GM23248 (cell line): ENCODE measurements around the gene GRID2. TPM values are rescaled to one million over a fixed set of nuclear protein-coding genes. Genes with fewer than 3 reads are reported as not detected.

Experiments used
- DNase-seq: peaks from one replicate; pipeline ENCODE4 v3.0.0-alpha.2; 2015
- H2AFZ ChIP-seq: fragments of 200-600 bp; sonication (generic); 2 replicates; pipeline ENCODE4 v1.6.1; 2016; ENCODE audit warnings: antibody characterized with exemption
- H3F3A ChIP-seq: fragments of 200-600 bp; sonication (generic); 2 replicates; pipeline ENCODE4 v1.6.1; 2016; ENCODE audit warnings: mild to moderate bottlenecking, antibody characterized with exemption, mixed run types; ENCODE audit not compliant: insufficient read depth
- H3K27ac ChIP-seq: fragments of 200-600 bp; sonication (generic); 2 replicates; pipeline ENCODE4 v1.5.1; 2016; ENCODE audit warnings: mild to moderate bottlenecking
- H3K27me3 ChIP-seq: fragments of 200-600 bp; sonication (generic); replicated peaks from 2 replicates; pipeline ENCODE4 v1.6.1; 2016; ENCODE audit warnings: mild to moderate bottlenecking; ENCODE audit not compliant: insufficient read depth
- H3K36me3 ChIP-seq: fragments of 200-600 bp; sonication (generic); 2 replicates; pipeline ENCODE4 v1.6.1; 2016; ENCODE audit warnings: low read depth, mild to moderate bottlenecking
- H3K4me1 ChIP-seq: fragments of 200-600 bp; sonication (generic); 2 replicates; pipeline ENCODE4 v1.6.1; 2016; ENCODE audit warnings: mild to moderate bottlenecking; ENCODE audit not compliant: insufficient read depth
- H3K4me2 ChIP-seq: fragments of 200-600 bp; sonication (generic); one replicate; pipeline ENCODE4 v1.6.1; 2016; ENCODE audit warnings: mild to moderate bottlenecking; ENCODE audit not compliant: unreplicated experiment
- H3K4me3 ChIP-seq: fragments of 200-600 bp; sonication (generic); 2 replicates; pipeline ENCODE4 v1.5.1; 2016; ENCODE audit warnings: mild to moderate bottlenecking
- H3K79me2 ChIP-seq: fragments of 200-600 bp; sonication (generic); 2 replicates; pipeline ENCODE4 v1.6.1; 2016; ENCODE audit warnings: mild to moderate bottlenecking; ENCODE audit not compliant: insufficient read depth
- H3K9ac ChIP-seq: fragments of 200-600 bp; sonication (generic); 2 replicates; pipeline ENCODE4 v1.6.1; 2016; ENCODE audit warnings: mild to moderate bottlenecking
- H3K9me2 ChIP-seq: fragments of 200-600 bp; sonication (generic); 2 replicates; pipeline ENCODE4 v1.6.1; 2016; ENCODE audit warnings: mixed run types, mild to moderate bottlenecking, moderate library complexity; ENCODE audit not compliant: insufficient read depth
- H3K9me3 ChIP-seq: fragments of 200-600 bp; sonication (generic); one replicate; pipeline ENCODE4 v1.6.1; 2017; ENCODE audit warnings: low read depth
- H4K20me1 ChIP-seq: fragments of 200-600 bp; sonication (generic); 2 replicates; pipeline ENCODE4 v1.6.0; 2016; ENCODE audit not compliant: insufficient read depth
- EZH2 ChIP-seq: fragments of 200-600 bp; sonication (generic); IDR thresholded peaks from 2 replicates; pipeline ENCODE4 v1.6.1; 2018; ENCODE audit warnings: antibody characterized with exemption, mild to moderate bottlenecking; ENCODE audit not compliant: insufficient read depth, poor library complexity, severe bottlenecking
- EZH2phosphoT487 ChIP-seq: fragments of 200-600 bp; sonication (generic); IDR thresholded peaks from 2 replicates; pipeline ENCODE4 v1.6.1; 2018; ENCODE audit warnings: antibody characterized with exemption, moderate library complexity, mild to moderate bottlenecking, low read depth; ENCODE audit not compliant: insufficient read depth
- WGBS, 2 experiments: methylation state at CpG; one replicate each; pipeline ENCODE4 v1.1.6; 2015 to 2017; ENCODE audit warnings: low lambda C conversion rate in 2 of 2, low coverage in 1 of 2; ENCODE audit errors: missing lambda C conversion rate in 2 of 2; 5-methylcytosine and 5-hydroxymethylcytosine counted together
- in situ Hi-C: fragments of 300-500 bp; cut with MboI; formaldehyde crosslinking; loops from 2 replicates; pipeline ENCODE4 v1.15.0; 2020
- polyA plus RNA-seq: library from polyadenylated mRNA; unstranded; fragments of >200 nt; fragmentation: Nextera tagmentation; extraction: Ambion mirVana; gene quantifications from 2 replicates; pipeline ENCODE4 v1.2.1, GENCODE V29; 2016
- total RNA-seq: library from RNA; depleted of rRNA; stranded (reverse); fragments of >200 nt; shearing (Covaris generic); gene quantifications from 2 replicates; pipeline ENCODE4 v1.2.3, GENCODE V29; 2014

Gene GRID2
- total and polyA plus RNA-seq, 2 experiments from 2014 or later: not detected

- Histone ChIP-seq H3K9ac (no peak overlapping the region), H4K20me1 (no peaks in the 10 kb centered on the region)
- in situ Hi-C loops: no loop called here
These were observed 1013.8 kb downstream of the GRID2 start for GRCh38 chr4:93317561-93317960.

DNA sequence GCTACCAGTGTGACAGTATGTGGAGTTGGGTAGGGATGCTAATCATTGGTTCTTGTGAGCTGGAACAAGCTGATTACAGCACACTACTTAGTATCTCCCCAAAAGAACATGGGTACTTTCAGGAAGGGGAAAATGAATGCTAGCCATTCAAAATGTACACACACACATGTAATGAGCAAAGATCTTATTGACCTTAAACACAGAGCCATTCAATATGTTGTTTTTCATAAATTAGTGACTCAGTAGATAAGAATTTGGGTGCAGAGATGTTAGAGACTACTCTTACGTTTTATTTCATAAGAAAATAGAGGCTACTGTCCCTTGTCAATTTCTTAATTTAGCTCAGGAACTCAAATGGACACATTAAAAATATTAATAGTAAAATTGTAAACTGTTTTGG is 1015.3 kb downstream of the GRID2 start:
- WGBS, 2 experiments: 0 to 2% methylated on average over 1 of the region's 1 CpG
- Histone ChIP-seq H3K9ac (no peak overlapping the region), H3F3A (no peaks in the 10 kb centered on the region), H3K9me2 (no peaks in the 10 kb centered on the region), H3K79me2 (no peaks in the 10 kb centered on the region), H3K36me3 (no peaks in the 10 kb centered on the region), H3K27ac (no peak overlapping the region), H3K4me1 (no peaks in the 10 kb centered on the region), H4K20me1 (no peaks in the 10 kb centered on the region), H3K4me3 (no peak overlapping the region), H3K4me2 (no peak overlapping the region), H2AFZ (no peak overlapping the region), H3K27me3 (no peaks in the 10 kb centered on the region), H3K9me3 (no peaks in the 10 kb centered on the region)
- in situ Hi-C loops: no loop called here
- DNase-seq: no peak
- TF ChIP-seq EZH2 (no peak), EZH2phosphoT487 (no peak)

More at GRCh38 chr4:93317561-93317960, 1013.8 kb downstream of the GRID2 start:
- no peak overlapping the region for H2AFZ ChIP-seq
- H3K4me2 ChIP-seq: no peak overlapping the region
- no peaks in the 10 kb centered on the region for H3K9me3 ChIP-seq
- H3F3A ChIP-seq: no peaks in the 10 kb centered on the region
- H3K79me2 ChIP-seq: no peaks in the 10 kb centered on the region
- H3K9me2 ChIP-seq: no peaks in the 10 kb centered on the region
- no peaks in the 10 kb centered on the region for H3K27me3 ChIP-seq
- 0 to 2% methylated on average over 1 of the region's 1 CpG for WGBS, 2 experiments
- H3K4me1 ChIP-seq: no peaks in the 10 kb centered on the region
- H3K4me3 ChIP-seq: no peak overlapping the region
- no peak overlapping the region for H3K27ac ChIP-seq
- no peak for DNase-seq
- H3K36me3 ChIP-seq: no peaks in the 10 kb centered on the region
- TF ChIP-seq EZH2phosphoT487 (no peak), EZH2 (no peak)

DNA sequence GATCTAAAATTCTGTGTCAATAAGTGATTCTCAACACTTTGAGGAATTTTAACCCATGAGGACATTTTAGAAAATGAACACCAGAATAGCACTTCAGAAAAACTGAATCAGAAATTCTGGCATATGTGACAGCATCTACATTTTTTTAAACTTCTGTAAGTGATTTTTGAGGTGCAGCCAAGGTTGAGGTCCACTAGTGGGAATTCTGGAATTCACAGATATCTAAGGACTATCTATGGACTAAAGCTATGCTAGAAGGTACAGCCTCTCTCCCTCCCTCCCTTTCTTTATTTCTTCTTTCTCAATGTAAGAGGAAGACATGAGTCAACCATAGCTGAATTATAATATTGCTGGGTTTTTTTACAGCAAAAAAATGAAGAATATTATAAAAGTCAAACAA is 1016.6 kb downstream of the GRID2 start:
- in situ Hi-C loops: no loop called here

DNA sequence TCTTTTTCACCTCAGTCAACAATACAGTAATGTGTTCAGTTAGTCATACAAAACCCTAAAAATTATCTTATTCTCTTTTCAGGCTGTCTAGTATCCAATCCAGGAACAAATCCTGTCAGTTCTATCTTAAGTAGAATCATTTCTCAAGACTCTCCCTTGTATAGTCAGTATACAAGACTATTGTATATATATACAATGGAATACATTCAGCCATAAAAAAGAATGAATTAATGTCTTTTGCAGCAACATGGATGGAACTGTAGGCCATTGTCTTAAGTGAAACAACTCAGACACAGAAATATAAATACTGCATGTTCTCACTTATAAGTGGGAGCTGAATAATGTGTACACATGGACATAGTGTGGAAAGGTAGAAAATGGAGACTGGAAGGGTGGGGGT is 1023.6 kb downstream of the GRID2 start:
- DNase-seq: no peak
- no peak overlapping the region for H3K27ac ChIP-seq
- H3K9me2 ChIP-seq: no peaks in the 10 kb centered on the region
- H2AFZ ChIP-seq: no peak overlapping the region
- no peak overlapping the region for H3K9ac ChIP-seq
- H3K27me3 ChIP-seq: no peaks in the 10 kb centered on the region
- H3K36me3 ChIP-seq: no peaks in the 10 kb centered on the region
- no peaks in the 10 kb centered on the region for H4K20me1 ChIP-seq
- in situ Hi-C loops: no loop called here
- H3F3A ChIP-seq: no peaks in the 10 kb centered on the region
- TF ChIP-seq EZH2: no peak
- TF ChIP-seq EZH2phosphoT487: no peak
- no peaks in the 10 kb centered on the region for H3K9me3 ChIP-seq
- no peak overlapping the region for H3K4me3 ChIP-seq
- no peaks in the 10 kb centered on the region for H3K4me1 ChIP-seq
- no peak overlapping the region for H3K4me2 ChIP-seq
- H3K79me2 ChIP-seq: no peaks in the 10 kb centered on the region

More for the DNA sequence above, 1016.6 kb downstream of the GRID2 start:
- no peak for DNase-seq
- no peaks in the 10 kb centered on the region for H3K27me3 ChIP-seq
- no peaks in the 10 kb centered on the region for H3F3A ChIP-seq
- no peak overlapping the region for H3K4me2 ChIP-seq
- TF ChIP-seq EZH2: no peak
- H3K79me2 ChIP-seq: no peaks in the 10 kb centered on the region
- no peak overlapping the region for H3K9ac ChIP-seq
- no peaks in the 10 kb centered on the region for H3K9me3 ChIP-seq
- no peak overlapping the region for H2AFZ ChIP-seq
- H3K27ac ChIP-seq: no peak overlapping the region
- H3K9me2 ChIP-seq: no peaks in the 10 kb centered on the region
- H3K36me3 ChIP-seq: no peaks in the 10 kb centered on the region
- no peaks in the 10 kb centered on the region for H4K20me1 ChIP-seq
- no peak overlapping the region for H3K4me3 ChIP-seq
- H3K4me1 ChIP-seq: no peaks in the 10 kb centered on the region

GRCh38 chr4:93334003-93334402 is 1030.2 kb downstream of the GRID2 start:
- H3F3A ChIP-seq: no peaks in the 10 kb centered on the region
- H3K27ac ChIP-seq: no peak overlapping the region
- no peak overlapping the region for H3K9ac ChIP-seq
- no peak for TF ChIP-seq EZH2phosphoT487
- TF ChIP-seq EZH2: no peak
- H3K9me2 ChIP-seq: no peaks in the 10 kb centered on the region
- no peak for DNase-seq
- no peaks in the 10 kb centered on the region for H3K27me3 ChIP-seq
- no peak overlapping the region for H3K4me2 ChIP-seq
- H2AFZ ChIP-seq: no peak overlapping the region
- in situ Hi-C loops: no loop called here
- no peaks in the 10 kb centered on the region for H3K36me3 ChIP-seq
- H3K4me3 ChIP-seq: no peak overlapping the region
- no peaks in the 10 kb centered on the region for H3K4me1 ChIP-seq
- H3K9me3 ChIP-seq: no peaks in the 10 kb centered on the region
- H4K20me1 ChIP-seq: no peaks in the 10 kb centered on the region
- 32 to 33% methylated on average over 3 of the region's 3 CpGs for WGBS, 2 experiments
- H3K79me2 ChIP-seq: no peaks in the 10 kb centered on the region
